Renal pelvis (tissue), 4 donors: ENCODE measurements around the gene OR10G2. TPM values are rescaled to one million over a fixed set of nuclear protein-coding genes. Genes with fewer than 3 reads are reported as not detected.

Experiments
- DNase-seq: peaks from one replicate; pipeline ENCODE4 v3.0.0-alpha.2; 2013
- polyA plus RNA-seq, 3 donors: library from polyadenylated mRNA; unstranded; fragments of 120-200 nt; gene quantifications; one replicate each; pipeline ENCODE4 v1.2.1, GENCODE V29; 2013; ENCODE audit not compliant: insufficient read length in 3 of 3

OR10G2 gene
- polyA plus RNA-seq, 3 donors, result not detected

DNA sequence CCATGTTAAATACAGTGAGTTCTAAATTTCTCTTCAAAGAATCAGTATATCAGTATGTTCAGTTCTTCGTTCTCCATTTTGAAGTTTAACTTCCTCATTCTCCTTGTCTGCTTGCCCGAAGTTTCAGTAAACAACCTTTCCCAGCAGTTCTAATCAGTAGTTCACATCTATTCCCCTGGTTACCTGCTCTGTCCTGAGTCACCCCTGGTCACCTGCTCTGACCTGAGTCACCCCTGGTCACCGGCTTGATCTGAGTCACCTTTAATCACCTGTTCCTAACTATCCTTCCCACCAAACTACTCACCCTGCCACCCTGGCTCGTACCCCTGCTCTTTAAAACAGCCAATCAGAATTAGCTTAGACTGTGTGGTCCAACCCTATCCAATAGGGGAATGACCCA, 45.4 kb downstream of the OR10G2 start:
- DNase-seq, result no peak

Other genes starting within 250 kb of the OR10G2 start
- 10 to 100 TPM; 73.2 to 86.2 (median 78.1) TPM for gene CHD8, start 178.8 kb downstream of the OR10G2 start, polyA plus RNA-seq
- gene RAB2B, start 158.0 kb downstream of the OR10G2 start, polyA plus RNA-seq, result 10 to 100 TPM; 37.2 to 51.3 (median 43.0) TPM
- gene TOX4, start 157.7 kb downstream of the OR10G2 start, polyA plus RNA-seq, result 10 to 100 TPM; 60.1 to 63.6 (median 60.4) TPM
- 100 to 1,000 TPM in 2 of 3 donors, 10 to 100 TPM in 1; 84.6 to 116 (median 106) TPM for gene METTL3, start 123.6 kb downstream of the OR10G2 start, polyA plus RNA-seq
- 10 to 100 TPM; 62.0 to 74.4 (median 63.7) TPM for gene SALL2, start 108.6 kb downstream of the OR10G2 start, polyA plus RNA-seq
- under 1 TPM in 1 of 3 donors, not detected in 2; 0.16 TPM for gene OR10G3, start 54.9 kb downstream of the OR10G2 start, polyA plus RNA-seq
- under 1 TPM in 1 of 3 donors, not detected in 2; 0.06 TPM for gene OR4E2, start 18.9 kb upstream of the OR10G2 start, polyA plus RNA-seq
- gene OR4E1, start 38.9 kb upstream of the OR10G2 start, polyA plus RNA-seq, result under 1 TPM in 2 of 3 donors, not detected in 1; 0.03 to 0.07 TPM